Osteocyte (in vitro differentiated cells): ENCODE results near the gene ACY1. TPM values are rescaled to one million over a fixed set of nuclear protein-coding genes. Genes with fewer than 3 reads are reported as not detected.
A peak's percentile ranks its signal among the peaks of the same experiment; 100 is the strongest.

Experiments
- DNase-seq: peaks from one replicate; pipeline ENCODE4 v3.0.0; 2021; ENCODE audit warnings: mixed read lengths; ENCODE audit not compliant: unreplicated experiment; ENCODE audit errors: extremely low spot score
- H3K27ac Mint-ChIP-seq: one replicate; pipeline ENCODE4 v1.8.0; 2021; ENCODE audit warnings: mild to moderate bottlenecking, mixed read lengths; ENCODE audit not compliant: unreplicated experiment
- H3K27me3 Mint-ChIP-seq: one replicate; pipeline ENCODE4 v1.8.0; 2021; ENCODE audit warnings: mixed read lengths; ENCODE audit not compliant: unreplicated experiment
- H3K36me3 Mint-ChIP-seq: one replicate; pipeline ENCODE4 v1.8.0; 2021; ENCODE audit warnings: mixed read lengths; ENCODE audit not compliant: unreplicated experiment
- H3K4me1 Mint-ChIP-seq: one replicate; pipeline ENCODE4 v1.8.0; 2021; ENCODE audit warnings: mixed read lengths; ENCODE audit not compliant: unreplicated experiment
- H3K4me3 Mint-ChIP-seq: one replicate; pipeline ENCODE4 v1.8.0; 2021; ENCODE audit warnings: mild to moderate bottlenecking, moderate library complexity, mixed read lengths; ENCODE audit not compliant: unreplicated experiment
- H3K9me3 Mint-ChIP-seq: one replicate; pipeline ENCODE4 v1.8.0; 2021; ENCODE audit warnings: mixed read lengths; ENCODE audit not compliant: unreplicated experiment
- CTCF ChIP-seq: fragments of 200-600 bp; sonication (generic); IDR thresholded peaks from 2 replicates; pipeline ENCODE4 v1.5.0; 2021; ENCODE audit warnings: antibody characterized with exemption, mild to moderate bottlenecking, moderate library complexity
- total RNA-seq: library from RNA; stranded (reverse); gene quantifications from 2 replicates; pipeline ENCODE4 v1.2.1, GENCODE V29; 2021

ACY1 gene
- total RNA-seq, 1 donor from 2014 or later, result 40.1 TPM

- H3K27me3 Mint-ChIP-seq, result no peaks in the 10 kb centered on the region
- no peak for TF ChIP-seq CTCF
- no peak for DNase-seq
- H3K4me3 Mint-ChIP-seq, result no peak overlapping the region
- no peak overlapping the region for H3K27ac Mint-ChIP-seq
- no peaks in the 10 kb centered on the region for H3K36me3 Mint-ChIP-seq
- peaks cover 19% of the 10 kb centered on the region for H3K4me1 Mint-ChIP-seq
- H3K9me3 Mint-ChIP-seq, result no peaks in the 10 kb centered on the region
These were observed 34.3 kb downstream of the ACY1 start for GRCh38 chr3:52017586-52017985.

DNA sequence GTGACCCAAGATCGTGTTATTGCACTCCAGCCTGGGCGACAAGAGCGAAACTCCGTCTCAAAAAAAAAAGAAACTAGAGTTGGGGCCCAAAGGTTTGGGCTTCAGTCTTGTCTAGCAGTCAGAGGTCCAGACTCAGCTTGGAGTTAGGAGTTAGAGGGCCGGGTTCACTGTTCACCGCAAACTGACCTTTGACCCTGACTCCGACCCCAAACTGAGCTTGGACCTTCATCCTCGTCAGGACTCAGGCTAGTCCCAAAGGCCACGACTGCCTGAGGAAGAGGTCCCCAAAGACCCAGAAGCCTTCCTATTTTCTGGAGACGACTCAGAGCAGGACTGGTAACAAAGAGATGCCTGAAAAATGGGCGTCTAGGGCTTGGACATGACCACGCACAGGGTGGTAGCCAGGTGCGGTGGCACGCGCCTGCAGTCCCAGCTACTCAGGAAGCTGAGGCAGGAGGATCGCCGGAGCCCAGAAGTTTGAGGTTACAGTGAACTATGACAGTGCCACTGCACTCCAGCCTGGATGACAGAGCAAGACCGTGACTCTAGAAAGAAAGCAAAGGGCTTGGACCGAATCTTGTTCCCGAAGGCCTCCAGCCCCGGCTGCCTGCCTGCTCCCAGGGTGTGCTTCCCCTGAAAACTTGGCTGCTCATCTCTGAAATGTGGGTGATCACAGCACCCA lies 35.1 kb downstream of the ACY1 start:
- DNase-seq, result no peak
- Mint-ChIP-seq H3K27ac (no peak overlapping the region), H3K4me1 (peaks cover 28% of the 10 kb centered on the region), H3K9me3 (no peaks in the 10 kb centered on the region), H3K36me3 (no peaks in the 10 kb centered on the region), H3K27me3 (no peaks in the 10 kb centered on the region), H3K4me3 (no peak overlapping the region)
- TF ChIP-seq CTCF, result no peak

GRCh38 chr3:52019352-52020080 lies 36.2 kb downstream of the ACY1 start:
- Mint-ChIP-seq H3K4me3 (no peak overlapping the region), H3K4me1 (peaks cover 37% of the 10 kb centered on the region), H3K27me3 (no peaks in the 10 kb centered on the region), H3K27ac (no peak overlapping the region), H3K36me3 (no peaks in the 10 kb centered on the region), H3K9me3 (no peaks in the 10 kb centered on the region)
- no peak for DNase-seq
- TF ChIP-seq CTCF, result no peak

GRCh38 chr3:52020796-52021195 lies 37.5 kb downstream of the ACY1 start:
- Mint-ChIP-seq H3K4me3 (no peak overlapping the region), H3K27ac (no peak overlapping the region), H3K4me1 (peaks cover 46% of the 10 kb centered on the region), H3K36me3 (no peaks in the 10 kb centered on the region), H3K27me3 (no peaks in the 10 kb centered on the region), H3K9me3 (no peaks in the 10 kb centered on the region)
- DNase-seq, result no peak
- no peak for TF ChIP-seq CTCF

- no peak overlapping the region for H3K4me3 Mint-ChIP-seq
- DNase-seq, result no peak
- no peaks in the 10 kb centered on the region for H3K36me3 Mint-ChIP-seq
- peaks cover 52% of the 10 kb centered on the region for H3K4me1 Mint-ChIP-seq
- no peak for TF ChIP-seq CTCF
- no peaks in the 10 kb centered on the region for H3K9me3 Mint-ChIP-seq
- H3K27ac Mint-ChIP-seq, result peak overlapping the region; percentile 50
- H3K27me3 Mint-ChIP-seq, result no peaks in the 10 kb centered on the region
These were observed 38.3 kb downstream of the ACY1 start for GRCh38 chr3:52021489-52022268.
